Kidney (tissue), 22 donors: ENCODE results near the gene AFG3L2. TPM values are rescaled to one million over a fixed set of nuclear protein-coding genes. Genes with fewer than 3 reads are reported as not detected.

Source experiments
- DNase-seq, 5 donors: peaks; one replicate each; pipeline ENCODE4 v3.0.0-alpha.2; 2013 to 2020
- FAIRE-seq: peaks from 2 replicates; lab custom pipeline; 2012; peaks lifted over from hg19 to GRCh38; lab: Jason Lieb, UNC
- H3K27ac ChIP-seq, 2 donors: one replicate each; pipeline ENCODE4 v1.7.0; 2013; ENCODE audit warnings: low read depth in 2 of 2, low read length in 2 of 2, inconsistent platforms in 1 of 2
- H3K27me3 ChIP-seq: one replicate; pipeline ENCODE4 v1.7.1; 2013; ENCODE audit warnings: low read length, inconsistent platforms; ENCODE audit not compliant: control insufficient read depth, insufficient read depth
- H3K36me3 ChIP-seq, 3 donors: one replicate each; pipeline versions ENCODE4 v1.7.0 to v1.7.1; 2013; ENCODE audit warnings: low read length in 3 of 3, control low read depth in 1 of 3, inconsistent platforms in 1 of 3; ENCODE audit not compliant: insufficient read depth in 3 of 3, control insufficient read depth in 2 of 3
- H3K4me1 ChIP-seq, 3 donors: one replicate each; pipeline versions ENCODE4 v1.7.0 to v1.7.1; 2013; ENCODE audit warnings: low read length in 3 of 3, inconsistent platforms in 1 of 3, low read depth in 1 of 3; ENCODE audit not compliant: control insufficient read depth in 2 of 3, insufficient read depth in 2 of 3
- H3K4me3 ChIP-seq, 3 donors: one replicate each; pipeline versions ENCODE4 v1.7.0 to v1.8.1; 2013; ENCODE audit warnings: low read length in 3 of 3, control low read depth in 1 of 3, inconsistent platforms in 1 of 3
- H3K9ac ChIP-seq, 3 donors: one replicate each; pipeline versions ENCODE4 v1.7.0 to v1.7.1; 2013; ENCODE audit warnings: low read length in 3 of 3, control low read depth in 1 of 3, inconsistent platforms in 1 of 3
- H3K9me3 ChIP-seq, 3 donors: one replicate each; pipeline versions ENCODE4 v1.7.0 to v1.7.1; 2013; ENCODE audit warnings: low read length in 3 of 3, control low read depth in 1 of 3, inconsistent platforms in 1 of 3; ENCODE audit not compliant: control insufficient read depth in 2 of 3, insufficient read depth in 1 of 3
- CTCF ChIP-seq: IDR thresholded peaks from 3 replicates; pipeline ENCODE4 v1.5.1; 2012; ENCODE audit warnings: mild to moderate bottlenecking, moderate library complexity, borderline replicate concordance; ENCODE audit not compliant: insufficient read depth; ENCODE audit errors: extremely low read depth
- intact Hi-C: fragments of 100-400 bp; cut with DNase I; formaldehyde crosslinking; loops from one replicate; pipeline ENCODE4 v1.11.1; 2022
- long read RNA-seq, 10 donors: library from polyadenylated mRNA in 1 of 10; unstranded in 1 of 10; transcript quantifications; one replicate each; pipeline ENCODE4 v2.0.0 and lab custom pipeline, GENCODE V29; 2021 to 2026
- polyA plus RNA-seq: library from polyadenylated mRNA; stranded (reverse); fragments of 350-450 nt; fragmentation: Illumina TruSeq; extraction: RNeasy Lipid Tissue Mini Kit (QIAGEN cat#74804); gene quantifications from one replicate; pipeline ENCODE4 v1.2.3, GENCODE V29; 2014; ENCODE audit warnings: low read depth, low replicate concordance; ENCODE audit not compliant: insufficient read depth
- total RNA-seq: library from RNA; stranded (reverse); fragmentation: NEBNext Ultra II Directional; extraction: Animal tissue kit (Norgen Biotek cat#: 25700); gene quantifications from one replicate; pipeline ENCODE4 v1.2.1, GENCODE V29; 2021
- donor health status: control.
- donor health status: control.
- donor health status: control.
- donor health status: control.
- donor health status: control.
- donor health status: DM: yes; HTN: yes; CAD: no.
- donor health status: Normal renal cell carcinoma (clear cell type).

The AFG3L2 gene
- total RNA-seq (55.9 TPM), polyA plus RNA-seq (62.7 TPM)
- long read RNA-seq, donor 1, partial matches to known transcripts = 10 of 12 reads
- long read RNA-seq, donor 1, other reads (novel, unspliced or antisense) = 0 of 12 reads
- long read RNA-seq, donor 2, partial matches to known transcripts = 31 of 34 reads
- long read RNA-seq, donor 2, other reads (novel, unspliced or antisense) = 0 of 34 reads
- long read RNA-seq, donor 3, transcript AFG3L2-201 (17 exons, 3,247 nt) = major isoform, 16 of 47 reads
- long read RNA-seq, donor 3, partial matches to known transcripts = 28 of 47 reads
- long read RNA-seq, donor 3, other reads (novel, unspliced or antisense) = 0 of 47 reads
- long read RNA-seq, donor 4, transcript AFG3L2-201 (17 exons, 3,247 nt) = major isoform, 11 of 37 reads
- long read RNA-seq, donor 4, partial matches to known transcripts = 24 of 37 reads
- long read RNA-seq, donor 4, other reads (novel, unspliced or antisense) = 0 of 37 reads
- long read RNA-seq, donor 5 = 0 reads
- long read RNA-seq, donor 6, partial matches to known transcripts = 5 of 8 reads
- long read RNA-seq, donor 6, other reads (novel, unspliced or antisense) = 0 of 8 reads
- long read RNA-seq, donor 7, transcript AFG3L2-201 (17 exons, 3,247 nt) = major isoform, 79 of 105 reads
- long read RNA-seq, donor 7, partial matches to known transcripts = 7 of 105 reads
- long read RNA-seq, donor 7, other reads (novel, unspliced or antisense) = 19 of 105 reads
- long read RNA-seq, donor 8, transcript AFG3L2-201 (17 exons, 3,247 nt) = major isoform, 5 of 23 reads
- long read RNA-seq, donor 8, partial matches to known transcripts = 16 of 23 reads
- long read RNA-seq, donor 8, other reads (novel, unspliced or antisense) = 0 of 23 reads
- long read RNA-seq, donor 9, transcript AFG3L2-201 (17 exons, 3,247 nt) = major isoform, 6 of 13 reads
- long read RNA-seq, donor 9, partial matches to known transcripts = 5 of 13 reads
- long read RNA-seq, donor 9, other reads (novel, unspliced or antisense) = 0 of 13 reads
- long read RNA-seq, donor 10, partial matches to known transcripts = 14 of 16 reads
- long read RNA-seq, donor 10, other reads (novel, unspliced or antisense) = 0 of 16 reads

GRCh38 chr18:12376754-12377555 is at the start of gene AFG3L2:
Gene AFG3L2 (minus strand): TSS chr18:12377227. CDS start chr18:12377082, 145 bp downstream.
- peaks cover 0 to 14% (median 0%) of the 10 kb centered on the region in 3 donors for H3K4me1 ChIP-seq
- FAIRE-seq (no peak), DNase-seq (peak; percentile 100)
- H3K9ac ChIP-seq = peak within 1 kb of the TSS; percentile 81 to 93 (median 87)
- peak within 1 kb of the TSS; percentile 91 to 96 (median 93) for H3K4me3 ChIP-seq
- H3K27me3 ChIP-seq = no peaks in the 10 kb centered on the region
- no peaks in the 10 kb centered on the region for H3K9me3 ChIP-seq
- H3K36me3 ChIP-seq = peaks cover 0 to 6% (median 0%) of the 10 kb centered on the region in 3 donors
- intact Hi-C loops = no loop called here
- peak within 1 kb of the TSS; percentile 98 for H3K27ac ChIP-seq
- TF ChIP-seq CTCF = no peak

GRCh38 chr18:12424252-12424651 is 47.2 kb upstream of the AFG3L2 start:
- H3K36me3 ChIP-seq = peaks cover 0 to 3% (median 0%) of the 10 kb centered on the region in 3 donors
- no peak for TF ChIP-seq CTCF
- DNase-seq (no peak), FAIRE-seq (no peak)
- no peak overlapping the region for H3K9ac ChIP-seq
- no peaks in the 10 kb centered on the region for H3K27me3 ChIP-seq
- no peak overlapping the region for H3K27ac ChIP-seq
- intact Hi-C loops = no loop called here
- no peak overlapping the region for H3K4me3 ChIP-seq
- H3K4me1 ChIP-seq = no peaks in the 10 kb centered on the region
- H3K9me3 ChIP-seq = no peaks in the 10 kb centered on the region

GRCh38 chr18:12423820-12424219 is 46.8 kb upstream of the AFG3L2 start:
- H3K4me1 ChIP-seq = no peaks in the 10 kb centered on the region
- no peak for FAIRE-seq
- no peak overlapping the region for H3K9ac ChIP-seq
- no peak for TF ChIP-seq CTCF
- DNase-seq = no peak
- no peaks in the 10 kb centered on the region for H3K9me3 ChIP-seq
- intact Hi-C loops = no loop called here
- H3K27me3 ChIP-seq = no peaks in the 10 kb centered on the region
- H3K36me3 ChIP-seq = peaks cover 0 to 3% (median 0%) of the 10 kb centered on the region in 3 donors
- no peak overlapping the region for H3K4me3 ChIP-seq
- no peak overlapping the region for H3K27ac ChIP-seq
